ENCODE results near the gene KREMEN1. TPM values are rescaled to one million over a fixed set of nuclear protein-coding genes. Genes with fewer than 3 reads are reported as not detected.

KREMEN1 gene
- total RNA-seq, 4 donors from 2014 or later = 7.5 to 35.8 (median 15.4) TPM

DNA sequence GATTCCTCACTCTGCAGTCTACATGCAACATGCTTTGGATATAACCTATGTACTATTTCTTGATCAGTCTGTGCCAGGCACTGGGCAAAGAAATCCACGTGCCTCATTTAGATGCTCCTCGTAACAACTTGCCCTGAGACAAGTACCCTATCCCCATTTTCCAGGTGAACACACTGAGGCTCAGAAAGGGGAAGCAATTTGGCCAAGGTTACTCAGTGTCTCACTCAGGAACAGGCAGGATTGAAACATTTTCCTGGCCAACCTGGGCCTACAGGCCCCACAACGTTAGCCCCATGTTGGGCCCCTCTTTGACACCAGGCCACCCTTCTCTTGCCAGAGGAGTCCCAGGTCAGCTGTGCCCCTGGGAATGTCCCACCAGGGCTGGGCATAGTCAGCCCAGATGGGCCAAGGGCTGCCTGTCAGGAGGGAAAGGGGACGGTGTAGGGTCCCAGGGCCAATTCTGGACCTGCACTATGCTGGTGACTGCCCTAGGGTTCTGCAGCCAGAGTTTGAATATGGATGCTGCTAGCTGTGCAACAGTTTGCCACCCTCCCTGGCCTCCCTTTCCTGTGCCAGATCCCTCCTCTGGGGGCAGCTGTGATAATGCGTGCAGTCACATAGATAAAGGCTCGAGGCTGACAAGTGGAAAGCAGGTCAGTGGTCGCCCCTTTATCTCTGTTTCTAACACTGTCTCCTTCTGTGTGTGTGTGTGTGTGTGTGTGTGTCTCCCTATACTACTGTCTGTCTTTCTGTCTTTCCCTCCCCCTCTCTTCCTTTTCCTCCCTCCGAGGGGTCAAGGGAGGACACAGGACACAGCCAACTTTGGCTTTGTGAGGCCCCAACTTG lies 122.5 kb downstream of the KREMEN1 start:
- Histone ChIP-seq H3K4me3 (no peak overlapping the region), H3K9me3 (no peaks in the 10 kb centered on the region), H3K27me3 (no peaks in the 10 kb centered on the region), H3K4me1 (no peaks in the 10 kb centered on the region), H3K36me3 (no peaks in the 10 kb centered on the region), H3K27ac (no peak overlapping the region)
- no peak for DNase-seq
- no peak for ATAC-seq
- TF ChIP-seq POLR2A (IDR thresholded peaks at IDR 0.05) = no peak
- TF ChIP-seq, protein P1, sequence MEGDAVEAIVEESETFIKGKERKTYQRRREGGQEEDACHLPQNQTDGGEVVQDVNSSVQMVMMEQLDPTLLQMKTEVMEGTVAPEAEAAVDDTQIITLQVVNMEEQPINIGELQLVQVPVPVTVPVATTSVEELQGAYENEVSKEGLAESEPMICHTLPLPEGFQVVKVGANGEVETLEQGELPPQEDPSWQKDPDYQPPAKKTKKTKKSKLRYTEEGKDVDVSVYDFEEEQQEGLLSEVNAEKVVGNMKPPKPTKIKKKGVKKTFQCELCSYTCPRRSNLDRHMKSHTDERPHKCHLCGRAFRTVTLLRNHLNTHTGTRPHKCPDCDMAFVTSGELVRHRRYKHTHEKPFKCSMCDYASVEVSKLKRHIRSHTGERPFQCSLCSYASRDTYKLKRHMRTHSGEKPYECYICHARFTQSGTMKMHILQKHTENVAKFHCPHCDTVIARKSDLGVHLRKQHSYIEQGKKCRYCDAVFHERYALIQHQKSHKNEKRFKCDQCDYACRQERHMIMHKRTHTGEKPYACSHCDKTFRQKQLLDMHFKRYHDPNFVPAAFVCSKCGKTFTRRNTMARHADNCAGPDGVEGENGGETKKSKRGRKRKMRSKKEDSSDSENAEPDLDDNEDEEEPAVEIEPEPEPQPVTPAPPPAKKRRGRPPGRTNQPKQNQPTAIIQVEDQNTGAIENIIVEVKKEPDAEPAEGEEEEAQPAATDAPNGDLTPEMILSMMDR (IDR thresholded peaks at IDR 0.05 in 4 of 5, conservative IDR thresholded peaks at IDR 0.05 in 1 of 5) = no peak
- intact Hi-C loops (cut with DNase I; ENCODE audit: low total_unique reads) (no loop called here), in situ Hi-C loops (cut with MboI; ENCODE audit: low sequenced_read_pairs in 4 of 4) (no loop called here)

DNA sequence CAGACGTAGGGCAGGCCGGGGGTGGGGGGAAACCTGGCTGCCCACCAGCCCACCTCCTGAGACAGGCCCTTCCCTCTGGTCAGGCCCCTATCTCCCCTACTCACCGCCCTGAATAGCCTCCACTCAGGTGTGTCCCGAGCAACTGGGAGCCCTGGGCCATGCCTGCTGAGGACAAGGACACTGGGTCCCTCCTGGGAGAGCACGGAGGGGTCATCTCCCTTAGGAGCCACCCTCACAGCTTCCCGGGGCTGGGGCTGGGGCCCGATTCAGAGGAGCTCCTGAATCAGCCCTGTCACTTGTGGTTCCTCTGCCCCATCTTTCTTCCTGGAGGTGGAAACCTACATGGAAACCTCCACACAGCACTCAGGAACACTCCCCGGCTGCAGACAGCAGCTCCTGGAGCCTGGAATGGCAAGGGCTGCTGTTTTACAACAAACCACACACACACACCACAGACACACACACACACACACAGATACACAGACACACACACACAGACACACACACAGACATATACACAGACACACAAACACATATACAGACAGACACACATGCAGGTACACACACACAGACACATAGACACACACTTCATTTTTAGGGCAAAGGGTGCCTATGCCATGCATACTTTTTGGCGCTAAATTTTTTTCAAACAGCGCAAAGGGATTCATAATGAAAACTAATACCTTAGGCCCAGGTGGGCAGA lies 123.3 kb downstream of the KREMEN1 start:
- H3K4me3 ChIP-seq = no peak overlapping the region
- in situ Hi-C loops (cut with MboI; ENCODE audit: low sequenced_read_pairs in 4 of 4) (no loop called here), intact Hi-C loops (cut with DNase I; ENCODE audit: low total_unique reads) (no loop called here)
- H3K4me1 ChIP-seq = no peaks in the 10 kb centered on the region
- H3K36me3 ChIP-seq = no peaks in the 10 kb centered on the region
- H3K9me3 ChIP-seq = no peaks in the 10 kb centered on the region
- TF ChIP-seq, protein P1 (IDR thresholded peaks at IDR 0.05 in 4 of 5, conservative IDR thresholded peaks at IDR 0.05 in 1 of 5) = no peak
- TF ChIP-seq POLR2A (IDR thresholded peaks at IDR 0.05) = no peak
- no peaks in the 10 kb centered on the region for H3K27me3 ChIP-seq
- DNase-seq (no peak), ATAC-seq (no peak)
- no peak overlapping the region for H3K27ac ChIP-seq

DNA sequence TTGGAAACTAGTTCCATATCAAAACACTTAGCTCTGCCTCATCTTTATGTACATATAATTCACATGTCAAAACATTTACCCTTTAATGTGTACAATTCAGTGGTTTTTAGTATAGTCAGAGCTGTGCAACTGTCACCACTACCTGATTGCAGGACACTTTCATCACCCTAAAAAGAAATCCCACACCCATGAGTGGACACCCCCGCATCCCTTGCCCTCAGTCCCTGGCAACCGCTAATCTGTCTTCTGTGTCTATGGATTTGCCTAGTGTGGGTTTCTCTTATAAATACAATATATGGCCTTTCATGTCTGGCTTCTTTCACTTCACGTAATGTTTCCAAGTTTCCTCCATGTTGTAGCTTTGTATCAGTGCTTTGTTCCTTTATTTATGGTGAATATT lies 124.3 kb downstream of the KREMEN1 start:
- no peaks in the 10 kb centered on the region for H3K9me3 ChIP-seq
- ATAC-seq (no peak), DNase-seq (no peak)
- TF ChIP-seq, protein P1 (IDR thresholded peaks at IDR 0.05 in 4 of 5, conservative IDR thresholded peaks at IDR 0.05 in 1 of 5) = no peak
- TF ChIP-seq POLR2A (IDR thresholded peaks at IDR 0.05) = no peak
- intact Hi-C loops (cut with DNase I; ENCODE audit: low total_unique reads) = no loop called here
- H3K36me3 ChIP-seq = no peaks in the 10 kb centered on the region
- no peaks in the 10 kb centered on the region for H3K4me1 ChIP-seq
- in situ Hi-C loops (cut with MboI; ENCODE audit: low sequenced_read_pairs in 4 of 4) = no loop called here
- H3K27ac ChIP-seq = no peak overlapping the region
- no peak overlapping the region for H3K4me3 ChIP-seq
- no peaks in the 10 kb centered on the region for H3K27me3 ChIP-seq

DNA sequence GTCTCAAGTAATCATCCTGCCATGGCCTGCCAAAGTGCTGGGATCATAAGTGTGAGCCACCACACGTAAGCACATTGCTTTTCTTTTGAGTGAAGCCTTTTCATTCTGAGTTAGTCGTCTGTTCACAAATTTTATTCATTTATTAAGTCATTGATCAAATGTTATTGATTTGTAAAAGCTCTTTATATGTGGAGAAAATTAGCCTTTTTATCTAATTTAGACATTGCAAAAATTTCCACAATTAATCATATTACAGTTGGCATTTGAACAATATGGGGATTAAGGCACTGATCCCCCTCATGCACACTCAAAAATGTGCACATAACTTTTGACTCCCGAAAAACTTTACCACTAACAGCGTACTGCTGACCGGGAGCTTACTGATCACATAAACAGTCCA lies 125.4 kb downstream of the KREMEN1 start:
- intact Hi-C loops (cut with DNase I; ENCODE audit: low total_unique reads) = no loop called here
- no peak for TF ChIP-seq POLR2A (IDR thresholded peaks at IDR 0.05)
- TF ChIP-seq, protein P1 (IDR thresholded peaks at IDR 0.05 in 4 of 5, conservative IDR thresholded peaks at IDR 0.05 in 1 of 5) = no peak
- no peak for ATAC-seq

More for the DNA sequence above, 125.4 kb downstream of the KREMEN1 start:
- H3K36me3 ChIP-seq = no peaks in the 10 kb centered on the region
- no peak overlapping the region for H3K4me3 ChIP-seq
- no peak overlapping the region for H3K27ac ChIP-seq
- DNase-seq = no peak
- peaks cover 0 to 4% of the 10 kb centered on the region in 2 donors for H3K4me1 ChIP-seq
- H3K9me3 ChIP-seq = no peaks in the 10 kb centered on the region
- H3K27me3 ChIP-seq = no peaks in the 10 kb centered on the region
- in situ Hi-C loops (cut with MboI; ENCODE audit: low sequenced_read_pairs in 4 of 4) = no loop called here
